ENCODE measurements around the gene SLC2A9. TPM values are rescaled to one million over a fixed set of nuclear protein-coding genes. Genes with fewer than 3 reads are reported as not detected.
"Not testable (repeated sequence)": the region's sequence is repeated elsewhere in the genome, so short reads cannot be mapped to it uniquely, and the experiment has no call there.

The SLC2A9 gene
- total and polyA plus RNA-seq, 2 donors (not counting 3 experiments of a cell fraction or from before 2014, with no cell fraction given), result 1.6 to 1.8 TPM

DNA sequence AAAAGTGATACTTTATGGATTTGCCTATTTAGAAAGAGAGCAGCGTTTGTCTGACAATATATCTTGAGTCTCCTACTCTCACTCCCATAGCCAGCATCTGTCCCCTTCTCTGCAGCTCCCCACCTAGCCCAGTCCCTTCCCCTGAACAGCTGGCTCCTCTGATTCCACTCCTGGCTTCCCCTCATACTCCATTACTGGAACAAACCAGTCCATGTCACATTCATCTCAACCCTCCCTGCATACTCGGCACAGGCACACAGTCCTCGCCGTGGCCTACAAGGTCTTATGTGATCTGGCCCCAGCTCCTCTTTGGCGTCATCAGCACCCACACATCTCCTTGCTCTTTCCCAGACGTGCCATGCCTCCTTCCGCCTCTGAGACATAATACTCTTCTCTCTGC is 36.7 kb downstream of the SLC2A9 start:
- ChIA-PET CTCF (no interaction called here), POLR2A (no interaction called here)
- Histone ChIP-seq H3K27ac (ENCODE audit: insufficient read depth, low read depth, low read length) (no peak overlapping the region), H4K20me1 (replicated peaks; ENCODE audit: control insufficient read depth, extremely low read depth, insufficient read depth, low read length) (no peaks in the 10 kb centered on the region), H3K9ac (replicated peaks; ENCODE audit: extremely low read depth, insufficient read depth, low read length) (no peak overlapping the region), H3K79me2 (ENCODE audit: control insufficient read depth, insufficient read depth, low read length) (no peaks in the 10 kb centered on the region), H2AFZ (ENCODE audit: low read depth, low read length) (no peak overlapping the region), H3K4me2 (ENCODE audit: insufficient read depth, low read length) (no peak overlapping the region), H3K27me3 (ENCODE audit: control insufficient read depth in 2 of 2, insufficient read depth in 2 of 2, low read length in 2 of 2) (no peaks in the 10 kb centered on the region), H3K9me3 (replicated peaks; ENCODE audit: control insufficient read depth, insufficient read depth, low read length) (no peaks in the 10 kb centered on the region), H3K4me1 (ENCODE audit: control insufficient read depth, extremely low read depth, insufficient read depth, low read length) (no peaks in the 10 kb centered on the region), H3K9me1 (replicated peaks; ENCODE audit: control insufficient read depth, extremely low read depth, insufficient read depth, low read length) (no peaks in the 10 kb centered on the region), H3K36me3 (ENCODE audit: control insufficient read depth in 2 of 2, extremely low read depth in 1 of 2, insufficient read depth in 2 of 2, low read length in 2 of 2) (no peaks in the 10 kb centered on the region), H3K4me3 (replicated peaks in 1 of 3; ENCODE audit: insufficient read depth in 1 of 3, low read depth in 1 of 3, low read length in 3 of 3) (no peak overlapping the region)
- intact Hi-C loops (cut with micrococcal nuclease), result no loop called here
- FAIRE-seq (no peak), DNase-seq (ENCODE audit: low read depth, low spot score) (no peak)
- dilution Hi-C loops (cut with MboI; ENCODE audit: extremely low pct_ligation_motif_present, low sequenced_read_pairs), result no loop called here
- TF ChIP-seq, protein P1, sequence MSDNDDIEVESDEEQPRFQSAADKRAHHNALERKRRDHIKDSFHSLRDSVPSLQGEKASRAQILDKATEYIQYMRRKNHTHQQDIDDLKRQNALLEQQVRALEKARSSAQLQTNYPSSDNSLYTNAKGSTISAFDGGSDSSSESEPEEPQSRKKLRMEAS (IDR thresholded peaks at IDR 0.05; ENCODE audit: insufficient read depth, insufficient read length), result no peak
- BruUV-seq (replicated peaks), result no TSS peak

DNA sequence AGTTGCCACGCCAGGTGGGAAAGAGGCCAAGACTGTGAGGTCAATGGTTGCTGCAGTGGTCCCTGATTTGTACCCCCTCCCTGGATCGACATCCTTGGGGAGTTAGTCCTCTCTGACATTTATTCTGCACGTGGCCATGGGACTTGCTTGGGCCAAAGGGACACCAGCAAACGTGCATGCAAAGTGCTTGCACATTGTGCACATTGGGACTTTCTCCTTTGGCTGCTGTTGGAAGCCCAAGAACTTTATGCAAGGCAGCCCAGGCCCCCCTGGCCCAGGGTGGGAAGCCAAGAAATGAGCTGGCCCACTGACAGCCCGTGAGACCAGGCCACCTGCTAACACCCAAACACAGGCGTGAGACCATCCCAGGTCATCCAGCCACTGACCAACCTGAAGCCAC is 38.1 kb downstream of the SLC2A9 start:
- dilution Hi-C loops (cut with MboI; ENCODE audit: extremely low pct_ligation_motif_present, low sequenced_read_pairs) (no loop called here), intact Hi-C loops (cut with micrococcal nuclease) (no loop called here)
- no peaks in the 10 kb centered on the region for H3K9me1 ChIP-seq (replicated peaks; ENCODE audit: control insufficient read depth, extremely low read depth, insufficient read depth, low read length)
- H3K27ac ChIP-seq (ENCODE audit: insufficient read depth, low read depth, low read length), result no peak overlapping the region
- H3K4me2 ChIP-seq (ENCODE audit: insufficient read depth, low read length), result no peak overlapping the region
- H3K79me2 ChIP-seq (ENCODE audit: control insufficient read depth, insufficient read depth, low read length), result no peaks in the 10 kb centered on the region
- no TSS peak for BruUV-seq (replicated peaks)
- ChIA-PET POLR2A (no interaction called here), CTCF (no interaction called here)
- H3K27me3 ChIP-seq (ENCODE audit: control insufficient read depth in 2 of 2, insufficient read depth in 2 of 2, low read length in 2 of 2), result no peaks in the 10 kb centered on the region
- H3K9ac ChIP-seq (replicated peaks; ENCODE audit: extremely low read depth, insufficient read depth, low read length), result no peak overlapping the region
- no peak overlapping the region for H2AFZ ChIP-seq (ENCODE audit: low read depth, low read length)
- no peaks in the 10 kb centered on the region for H3K9me3 ChIP-seq (replicated peaks; ENCODE audit: control insufficient read depth, insufficient read depth, low read length)
- H3K4me1 ChIP-seq (ENCODE audit: control insufficient read depth, extremely low read depth, insufficient read depth, low read length), result no peaks in the 10 kb centered on the region
- FAIRE-seq, result no peak
- TF ChIP-seq JUN (IDR thresholded peaks at IDR 0.05; ENCODE audit: borderline replicate concordance, insufficient read depth, insufficient read length, low read depth), result no peak
- no peak for TF ChIP-seq MYC (IDR thresholded peaks at IDR 0.05; ENCODE audit: low read depth, low read length)
- TF ChIP-seq, protein P2, sequence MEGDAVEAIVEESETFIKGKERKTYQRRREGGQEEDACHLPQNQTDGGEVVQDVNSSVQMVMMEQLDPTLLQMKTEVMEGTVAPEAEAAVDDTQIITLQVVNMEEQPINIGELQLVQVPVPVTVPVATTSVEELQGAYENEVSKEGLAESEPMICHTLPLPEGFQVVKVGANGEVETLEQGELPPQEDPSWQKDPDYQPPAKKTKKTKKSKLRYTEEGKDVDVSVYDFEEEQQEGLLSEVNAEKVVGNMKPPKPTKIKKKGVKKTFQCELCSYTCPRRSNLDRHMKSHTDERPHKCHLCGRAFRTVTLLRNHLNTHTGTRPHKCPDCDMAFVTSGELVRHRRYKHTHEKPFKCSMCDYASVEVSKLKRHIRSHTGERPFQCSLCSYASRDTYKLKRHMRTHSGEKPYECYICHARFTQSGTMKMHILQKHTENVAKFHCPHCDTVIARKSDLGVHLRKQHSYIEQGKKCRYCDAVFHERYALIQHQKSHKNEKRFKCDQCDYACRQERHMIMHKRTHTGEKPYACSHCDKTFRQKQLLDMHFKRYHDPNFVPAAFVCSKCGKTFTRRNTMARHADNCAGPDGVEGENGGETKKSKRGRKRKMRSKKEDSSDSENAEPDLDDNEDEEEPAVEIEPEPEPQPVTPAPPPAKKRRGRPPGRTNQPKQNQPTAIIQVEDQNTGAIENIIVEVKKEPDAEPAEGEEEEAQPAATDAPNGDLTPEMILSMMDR (IDR thresholded peaks at IDR 0.05; ENCODE audit: extremely low read depth in 1 of 2, insufficient read depth in 1 of 2, low read depth in 1 of 2, low read length in 2 of 2), result no peak
- TF ChIP-seq POLR2A (IDR thresholded peaks at IDR 0.05; ENCODE audit: low read depth, low read length), result no peak
- TF ChIP-seq, protein P1 (IDR thresholded peaks at IDR 0.05; ENCODE audit: insufficient read depth, insufficient read length), result no peak
- no peak for TF ChIP-seq EZH2 (IDR thresholded peaks at IDR 0.05; ENCODE audit: borderline replicate concordance, low read depth, low read length, severe bottlenecking)
- TF ChIP-seq POLR2AphosphoS5 (IDR thresholded peaks at IDR 0.05; ENCODE audit: insufficient read depth, low read depth, low read length), result no peak
- no peak for TF ChIP-seq GATA2 (IDR thresholded peaks at IDR 0.05; ENCODE audit: insufficient read depth, insufficient read length, low read depth, low read length)
- H3K36me3 ChIP-seq (ENCODE audit: control insufficient read depth in 2 of 2, extremely low read depth in 1 of 2, insufficient read depth in 2 of 2, low read length in 2 of 2), result no peaks in the 10 kb centered on the region
- no peak overlapping the region for H3K4me3 ChIP-seq (replicated peaks in 1 of 3; ENCODE audit: insufficient read depth in 1 of 3, low read depth in 1 of 3, low read length in 3 of 3)
- DNase-seq (ENCODE audit: low read depth, low spot score), result no peak
- H4K20me1 ChIP-seq (replicated peaks; ENCODE audit: control insufficient read depth, extremely low read depth, insufficient read depth, low read length), result no peaks in the 10 kb centered on the region

DNA sequence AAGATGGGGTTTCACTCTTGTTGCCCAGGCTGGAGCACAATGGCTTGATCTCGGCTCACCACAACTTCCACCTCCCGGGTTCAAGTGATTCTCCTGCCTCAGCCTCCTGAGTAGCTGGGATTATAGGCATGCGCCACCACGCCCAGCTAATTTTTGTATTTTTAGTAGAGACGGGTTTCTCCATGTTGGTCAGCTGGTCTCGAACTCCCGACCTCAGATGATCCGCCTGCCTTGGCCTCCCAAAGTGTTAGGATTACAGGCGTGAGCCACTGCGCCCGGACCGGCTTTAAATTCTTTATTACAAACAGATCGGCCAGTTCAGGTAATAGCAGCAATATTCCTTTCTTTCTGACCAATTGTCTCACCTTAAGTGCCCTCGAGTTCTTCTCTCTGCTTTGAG is 39.4 kb downstream of the SLC2A9 start:
- H3K27me3 ChIP-seq (ENCODE audit: control insufficient read depth in 2 of 2, insufficient read depth in 2 of 2, low read length in 2 of 2); H4K20me1 ChIP-seq (replicated peaks; ENCODE audit: control insufficient read depth, extremely low read depth, insufficient read depth, low read length); H3K9ac ChIP-seq (replicated peaks; ENCODE audit: extremely low read depth, insufficient read depth, low read length); H3K9me3 ChIP-seq (replicated peaks; ENCODE audit: control insufficient read depth, insufficient read depth, low read length); H3K9me1 ChIP-seq (replicated peaks; ENCODE audit: control insufficient read depth, extremely low read depth, insufficient read depth, low read length); BruUV-seq (replicated peaks); H3K27ac ChIP-seq (ENCODE audit: insufficient read depth, low read depth, low read length); FAIRE-seq; H2AFZ ChIP-seq (ENCODE audit: low read depth, low read length); H3K4me1 ChIP-seq (ENCODE audit: control insufficient read depth, extremely low read depth, insufficient read depth, low read length); H3K4me2 ChIP-seq (ENCODE audit: insufficient read depth, low read length); DNase-seq (ENCODE audit: low read depth, low spot score); intact Hi-C loops (cut with micrococcal nuclease); H3K36me3 ChIP-seq (ENCODE audit: control insufficient read depth in 2 of 2, extremely low read depth in 1 of 2, insufficient read depth in 2 of 2, low read length in 2 of 2); H3K4me3 ChIP-seq (replicated peaks in 1 of 3; ENCODE audit: insufficient read depth in 1 of 3, low read depth in 1 of 3, low read length in 3 of 3); dilution Hi-C loops (cut with MboI; ENCODE audit: extremely low pct_ligation_motif_present, low sequenced_read_pairs); H3K79me2 ChIP-seq (ENCODE audit: control insufficient read depth, insufficient read depth, low read length); POLR2A ChIA-PET: not testable (repeated sequence)
- CTCF ChIA-PET, result interaction anchor here (0.9 kb wide), 1 partner anchor 16 kb away, joined by 4 read pairs; no protein-coding TSS in a partner anchor
